Lung (tissue), 12 donors: ENCODE measurements around the gene HRH3. TPM values are rescaled to one million over a fixed set of nuclear protein-coding genes. Genes with fewer than 3 reads are reported as not detected.

ENCODE experiments used
- ATAC-seq: fragments of 200-7000 bp; cut with Tn5 transposase; one replicate; pipeline ENCODE4 v1.9.1; 2020; ENCODE audit warnings: moderate number of reproducible peaks; ENCODE audit not compliant: insufficient read depth, low FRiP score
- DNase-seq, 3 donors: peaks; one replicate each; pipeline ENCODE4 v3.0.0-alpha.2; 2013 to 2017
- H3K27ac ChIP-seq, 2 donors: one replicate each; pipeline ENCODE4 v1.5.1; 2013; ENCODE audit warnings: mild to moderate bottlenecking in 2 of 2, moderate library complexity in 2 of 2, control low read depth in 1 of 2, inconsistent platforms in 1 of 2, low read depth in 1 of 2, low read length in 1 of 2
- H3K27me3 ChIP-seq, 3 donors: one replicate each; pipeline ENCODE4 v1.5.1; 2013; ENCODE audit warnings: low read length in 2 of 3; ENCODE audit not compliant: control insufficient read depth in 3 of 3, insufficient read depth in 3 of 3
- H3K36me3 ChIP-seq, 4 donors: one replicate each; pipeline ENCODE4 v1.5.1; 2013; ENCODE audit warnings: low read length in 4 of 4, mild to moderate bottlenecking in 1 of 4, moderate library complexity in 1 of 4; ENCODE audit not compliant: control insufficient read depth in 4 of 4, insufficient read depth in 4 of 4
- H3K4me1 ChIP-seq, 5 donors: one replicate each; pipeline ENCODE4 v1.5.1; 2013; ENCODE audit warnings: low read length in 5 of 5, mild to moderate bottlenecking in 2 of 5, moderate library complexity in 1 of 5; ENCODE audit not compliant: control insufficient read depth in 5 of 5, insufficient read depth in 5 of 5
- H3K4me3 ChIP-seq: one replicate; pipeline ENCODE4 v1.5.1; 2013; ENCODE audit warnings: mild to moderate bottlenecking, control low read depth, moderate library complexity
- H3K9ac ChIP-seq, 2 donors: one replicate each; pipeline ENCODE4 v1.5.1; 2013; ENCODE audit warnings: low read length in 2 of 2, control low read depth in 1 of 2; ENCODE audit not compliant: insufficient read depth in 1 of 2
- H3K9me3 ChIP-seq, 4 donors: one replicate each; pipeline ENCODE4 v1.5.1; 2013; ENCODE audit warnings: low read length in 3 of 4, mild to moderate bottlenecking in 1 of 4, moderate library complexity in 1 of 4; ENCODE audit not compliant: control insufficient read depth in 4 of 4, insufficient read depth in 3 of 4
- WGBS, 2 donors: extraction: QIAGEN DNeasy Blood & Tissue Kit; methylation state at CpG; one replicate each; pipeline ENCODE4 v1.1.7; 2013; 5-methylcytosine and 5-hydroxymethylcytosine counted together
- polyA plus RNA-seq, 2 donors: library from polyadenylated mRNA; stranded (reverse); fragments of 200-250 nt; gene quantifications; one replicate each; pipeline ENCODE4 v1.2.1, GENCODE V29; 2013
- total RNA-seq, 2 donors: library from RNA; depleted of rRNA in 1 of 2; stranded (reverse); fragments of >200 nt in 1 of 2; gene quantifications; one replicate each; pipeline ENCODE4 v1.2.1, GENCODE V29; 2014 to 2021
- TF ChIP-seq, protein P1 (sequence below): IDR thresholded peaks from 2 replicates; pipeline ENCODE4 v1.5.1; 2012; ENCODE audit warnings: mild to moderate bottlenecking; ENCODE audit errors: control extremely low read depth, extremely low read depth
- donor health status: control.
- donor health status: control.
- donor health status: Bipolar disorder and iron deficiency.
- donor health status: healthy.
- donor health status: DM: yes; HTN: yes; CAD: no.

HRH3 gene
- total and polyA plus RNA-seq, 4 donors: not detected

DNA sequence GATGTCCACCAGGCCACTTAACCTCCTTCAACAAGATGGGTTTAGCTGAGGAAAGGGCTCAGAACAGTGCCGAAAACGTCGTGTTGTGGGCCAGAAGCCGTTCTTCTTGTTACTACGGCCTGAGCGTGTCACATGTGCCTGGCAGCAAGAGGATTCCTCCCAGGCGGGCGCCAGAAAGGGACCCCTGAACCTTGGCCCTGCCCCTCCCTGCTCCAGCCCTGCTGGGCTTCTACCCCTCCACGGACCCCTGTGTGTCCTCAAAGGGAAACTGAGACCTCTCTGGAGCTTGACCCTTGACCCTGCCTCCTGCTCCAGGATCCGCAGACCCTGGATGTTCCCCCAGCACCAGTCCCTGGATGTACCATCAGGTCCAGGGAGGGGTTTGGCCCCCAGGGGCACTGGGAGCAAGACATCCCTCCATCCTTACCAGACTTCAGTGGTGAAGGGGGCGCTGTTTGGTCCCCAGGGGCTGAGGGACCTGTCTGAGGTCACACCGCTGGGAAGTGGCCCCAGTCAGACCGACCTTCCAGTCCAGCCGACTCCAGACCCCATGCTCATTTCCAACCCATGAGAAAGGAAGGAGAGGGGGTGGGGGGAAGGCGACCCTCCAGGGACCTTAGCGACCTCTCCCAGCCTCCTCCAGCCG, 10.1 kb downstream of the HRH3 start:
- Histone ChIP-seq H3K9me3 (no peaks in the 10 kb centered on the region), H3K9ac (no peak overlapping the region)
- no peak for DNase-seq

DNA sequence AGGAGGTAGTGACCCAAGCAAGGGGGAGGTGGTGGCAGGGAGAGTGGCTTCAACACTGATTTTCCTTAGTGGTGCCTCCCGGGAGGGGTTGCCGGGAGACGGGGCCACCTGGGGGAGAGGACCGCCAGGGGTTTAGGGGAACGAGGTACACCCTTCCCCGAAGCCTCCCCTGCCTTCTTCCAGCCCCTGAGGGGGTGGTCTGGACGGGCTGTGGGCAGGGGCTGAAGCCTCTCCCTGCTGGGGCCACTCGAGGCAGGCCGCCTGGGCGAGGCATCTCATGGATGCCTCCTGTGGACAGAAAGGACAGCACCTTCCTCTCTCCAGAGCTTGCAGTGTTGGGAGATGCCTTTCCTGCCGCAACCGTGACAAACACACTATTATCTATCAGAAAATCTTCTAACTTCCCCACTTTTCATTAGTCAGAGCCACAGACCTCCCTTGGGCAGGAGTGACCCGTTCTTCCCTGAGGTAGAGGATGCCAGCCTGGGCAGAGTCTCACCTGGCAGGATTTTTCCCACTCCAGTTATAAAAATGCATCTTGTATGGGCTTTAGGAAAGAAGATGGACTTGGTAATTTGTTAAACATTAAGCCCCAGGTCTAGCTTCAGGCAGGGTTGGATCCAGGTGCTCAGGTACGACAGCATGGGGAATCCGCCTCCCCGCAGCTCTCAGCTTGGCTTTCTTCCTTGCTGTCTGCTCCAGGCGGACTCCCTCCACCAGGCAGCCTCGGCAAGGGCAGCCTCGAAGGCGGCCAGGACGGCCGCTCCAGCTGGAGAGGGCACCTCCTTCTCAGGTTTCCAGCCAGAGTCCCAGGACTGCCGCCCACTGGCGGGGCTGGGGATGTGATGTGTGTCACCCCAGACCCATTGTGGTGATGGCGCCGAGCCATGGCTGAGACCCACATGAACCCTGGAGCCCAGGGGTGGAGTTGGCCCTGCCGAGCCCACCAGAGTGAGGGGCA, 11.0 kb downstream of the HRH3 start:
- Histone ChIP-seq H3K27ac (no peak overlapping the region), H3K9ac (no peak overlapping the region), H3K9me3 (no peaks in the 10 kb centered on the region), H3K4me3 (no peak overlapping the region), H3K27me3 (peaks cover 0 to 23% (median 4%) of the 10 kb centered on the region in 3 donors), H3K36me3 (peaks cover 0 to 5% (median 0%) of the 10 kb centered on the region in 4 donors), H3K4me1 (peaks cover 0 to 2% (median 0%) of the 10 kb centered on the region in 5 donors)
- TF ChIP-seq, protein P1, sequence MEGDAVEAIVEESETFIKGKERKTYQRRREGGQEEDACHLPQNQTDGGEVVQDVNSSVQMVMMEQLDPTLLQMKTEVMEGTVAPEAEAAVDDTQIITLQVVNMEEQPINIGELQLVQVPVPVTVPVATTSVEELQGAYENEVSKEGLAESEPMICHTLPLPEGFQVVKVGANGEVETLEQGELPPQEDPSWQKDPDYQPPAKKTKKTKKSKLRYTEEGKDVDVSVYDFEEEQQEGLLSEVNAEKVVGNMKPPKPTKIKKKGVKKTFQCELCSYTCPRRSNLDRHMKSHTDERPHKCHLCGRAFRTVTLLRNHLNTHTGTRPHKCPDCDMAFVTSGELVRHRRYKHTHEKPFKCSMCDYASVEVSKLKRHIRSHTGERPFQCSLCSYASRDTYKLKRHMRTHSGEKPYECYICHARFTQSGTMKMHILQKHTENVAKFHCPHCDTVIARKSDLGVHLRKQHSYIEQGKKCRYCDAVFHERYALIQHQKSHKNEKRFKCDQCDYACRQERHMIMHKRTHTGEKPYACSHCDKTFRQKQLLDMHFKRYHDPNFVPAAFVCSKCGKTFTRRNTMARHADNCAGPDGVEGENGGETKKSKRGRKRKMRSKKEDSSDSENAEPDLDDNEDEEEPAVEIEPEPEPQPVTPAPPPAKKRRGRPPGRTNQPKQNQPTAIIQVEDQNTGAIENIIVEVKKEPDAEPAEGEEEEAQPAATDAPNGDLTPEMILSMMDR: no peak
- DNase-seq: no peak
- ATAC-seq: no peak
- WGBS, 2 donors: 37 to 49% methylated on average over 27 of the region's 27 CpGs

More for the DNA sequence above, 10.1 kb downstream of the HRH3 start:
- H3K36me3 ChIP-seq: peaks cover 0 to 5% (median 0%) of the 10 kb centered on the region in 4 donors
- no peak overlapping the region for H3K4me3 ChIP-seq
- ATAC-seq: no peak
- WGBS, 2 donors: 54 to 69% methylated on average over 17 of the region's 17 CpGs
- TF ChIP-seq, protein P1: no peak
- H3K27me3 ChIP-seq: peaks cover 0 to 29% (median 4%) of the 10 kb centered on the region in 3 donors
- no peak overlapping the region for H3K27ac ChIP-seq
- peaks cover 0 to 2% (median 0%) of the 10 kb centered on the region in 5 donors for H3K4me1 ChIP-seq

DNA sequence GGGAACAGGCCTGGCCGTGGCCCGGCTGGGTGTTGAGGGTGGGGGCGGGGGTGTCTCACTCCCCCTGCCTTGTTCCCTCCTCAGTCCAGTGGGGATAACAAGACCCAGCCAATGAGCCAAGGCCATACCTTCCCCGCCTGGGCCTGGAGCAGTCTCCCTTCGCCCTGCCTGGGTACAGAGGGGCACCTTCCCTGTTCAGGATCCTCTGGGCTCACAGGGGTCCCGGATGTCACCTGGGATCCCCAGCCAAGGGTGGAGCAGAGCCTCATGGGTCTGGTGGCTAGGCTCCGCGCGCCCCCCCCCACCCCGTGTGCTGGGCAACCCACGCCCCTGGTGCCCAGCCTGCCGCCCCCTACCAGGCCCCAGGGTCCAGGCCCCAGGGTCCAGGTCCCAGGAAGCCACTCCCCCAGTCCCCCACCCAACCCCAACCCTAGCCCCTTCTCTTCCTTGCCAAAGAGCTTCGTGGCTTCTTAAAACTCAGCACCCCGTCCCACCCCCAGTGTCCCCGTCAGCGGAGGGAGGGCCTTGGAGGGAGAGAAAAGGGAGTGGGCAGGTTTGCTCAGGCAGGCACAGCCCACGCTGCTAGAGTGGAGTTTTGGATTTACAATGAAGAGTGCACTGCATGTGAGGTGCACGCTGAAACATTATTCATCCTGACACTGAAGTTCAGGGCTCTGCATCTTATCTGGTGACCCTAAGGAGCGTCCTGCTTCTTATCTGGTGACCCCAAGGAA, 11.8 kb downstream of the HRH3 start:
- Histone ChIP-seq H3K27me3 (peaks cover 0 to 18% (median 4%) of the 10 kb centered on the region in 3 donors), H3K4me3 (no peak overlapping the region), H3K36me3 (peaks cover 0 to 8% (median 0%) of the 10 kb centered on the region in 4 donors), H3K27ac (no peak overlapping the region), H3K4me1 (peaks cover 0 to 2% (median 0%) of the 10 kb centered on the region in 5 donors), H3K9me3 (no peaks in the 10 kb centered on the region), H3K9ac (no peak overlapping the region)
- TF ChIP-seq, protein P1: no peak
- ATAC-seq (no peak), DNase-seq (no peak)
- 64 to 77% methylated on average over 19 of the region's 19 CpGs for WGBS, 2 donors
